SK-N-SH (cell line): ENCODE measurements around the gene OPN1MW3. TPM values are rescaled to one million over a fixed set of nuclear protein-coding genes. Genes with fewer than 3 reads are reported as not detected.

Experiments
- CTCF ChIA-PET: fragments of 300-600, 350-600 bp; formaldehyde crosslinking; extraction: SDS; loops from one replicate; lab custom pipeline; 2021; lab: Yijun Ruan, JAX
- POLR2A ChIA-PET: fragments of 350-600 bp; sonication (Branson Sonifier 250); formaldehyde crosslinking; extraction: SDS; loops from one replicate; lab custom pipeline; 2020; ENCODE audit warnings: antibody characterized with exemption, inconsistent platforms; lab: Yijun Ruan, JAX
- DNase-seq: peaks from one replicate; pipeline ENCODE4 v3.0.0; 2012
- H2AFZ ChIP-seq: fragments of 200-600 bp; sonication (generic); 2 replicates; pipeline ENCODE4 v1.8.1; 2016; ENCODE audit warnings: antibody characterized with exemption, mild to moderate bottlenecking, low read depth
- H3F3A ChIP-seq: fragments of 200-600 bp; sonication (generic); replicated peaks from 2 replicates; pipeline ENCODE3; 2016; ENCODE audit warnings: antibody characterized with exemption, mild to moderate bottlenecking; ENCODE audit not compliant: insufficient read depth
- H3K27ac ChIP-seq, 2 experiments: fragments of 200-500 bp in 1 of 2; fragments of 200-600 bp in 1 of 2; sonication (Bioruptor generic) in 1 of 2; sonication (generic), shearing (Covaris generic) in 1 of 2; 2 replicates each; pipeline versions ENCODE4 v1.5.1 to v1.6.1; 2014 to 2016; ENCODE audit warnings: low read depth in 2 of 2, inconsistent platforms in 1 of 2, low read length in 1 of 2, mild to moderate bottlenecking in 1 of 2, mixed read lengths in 1 of 2
- H3K27me3 ChIP-seq: fragments of 200-600 bp; sonication (generic), shearing (Covaris generic); 2 replicates; pipeline ENCODE4 v1.6.1; 2016; ENCODE audit warnings: mixed run types; ENCODE audit not compliant: insufficient read depth
- H3K36me3 ChIP-seq, 2 experiments: fragments of 200-500 bp in 1 of 2; fragments of 200-600 bp in 1 of 2; sonication (Bioruptor generic) in 1 of 2; sonication (generic) in 1 of 2; replicated peaks in 1 of 2; 2 replicates each; pipeline versions ENCODE3 to v1.5.1; 2014 to 2016; ENCODE audit warnings: low read length in 1 of 2, mild to moderate bottlenecking in 1 of 2; ENCODE audit not compliant: insufficient read depth in 2 of 2, control insufficient read depth in 1 of 2
- H3K4me1 ChIP-seq, 2 experiments: fragments of 200-500 bp in 1 of 2; fragments of 200-600 bp in 1 of 2; sonication (Bioruptor generic) in 1 of 2; sonication (generic), shearing (Covaris generic) in 1 of 2; 2 replicates each; pipeline versions ENCODE4 v1.5.1 to v1.6.1; 2014 to 2016; ENCODE audit warnings: low read depth in 1 of 2, low read length in 1 of 2, mixed run types in 1 of 2; ENCODE audit not compliant: insufficient read depth in 2 of 2, control insufficient read depth in 1 of 2
- H3K4me2 ChIP-seq: fragments of 200-600 bp; sonication (generic), shearing (Covaris generic); 2 replicates; pipeline ENCODE4 v1.6.1; 2017; ENCODE audit warnings: mixed run types
- H3K4me3 ChIP-seq, 2 experiments: fragments of 200-500 bp in 1 of 2; fragments of 200-600 bp in 1 of 2; sonication (Bioruptor generic) in 1 of 2; sonication (generic), shearing (Covaris generic) in 1 of 2; 2 replicates each; pipeline versions ENCODE4 v1.5.1 to v1.8.1; 2014 to 2016; ENCODE audit warnings: low read depth in 2 of 2, inconsistent platforms in 1 of 2, low read length in 1 of 2, mild to moderate bottlenecking in 1 of 2, mixed read lengths in 1 of 2, moderate library complexity in 1 of 2
- H3K79me2 ChIP-seq: fragments of 200-600 bp; sonication (generic); 2 replicates; pipeline ENCODE4 v1.8.1; 2017; ENCODE audit warnings: mild to moderate bottlenecking; ENCODE audit not compliant: insufficient read depth
- H3K9ac ChIP-seq: fragments of 200-600 bp; sonication (generic); 2 replicates; pipeline ENCODE4 v1.6.1; 2017; ENCODE audit warnings: mixed run types
- H3K9me2 ChIP-seq: fragments of 200-600 bp; sonication (generic); 2 replicates; pipeline ENCODE4 v1.6.1; 2017; ENCODE audit warnings: mixed run types
- H3K9me3 ChIP-seq: fragments of 200-600 bp; sonication (generic); 2 replicates; pipeline ENCODE4 v1.6.1; 2017; ENCODE audit warnings: mixed run types, mild to moderate bottlenecking, moderate library complexity
- H4K20me1 ChIP-seq: fragments of 200-600 bp; sonication (generic); 2 replicates; pipeline ENCODE4 v1.6.1; 2017; ENCODE audit warnings: mild to moderate bottlenecking, mixed run types; ENCODE audit not compliant: insufficient read depth
- EP300 ChIP-seq, 2 experiments: IDR thresholded peaks; 2 replicates each; pipeline versions ENCODE4 v1.4.0 to v1.6.1; 2012; ENCODE audit warnings: borderline replicate concordance in 1 of 2, low read depth in 1 of 2, low read length in 1 of 2
- FOSL2 ChIP-seq: IDR thresholded peaks from 2 replicates; pipeline ENCODE4 v1.4.0; 2012; ENCODE audit warnings: low read depth, mild to moderate bottlenecking, moderate library complexity, borderline replicate concordance
- RAD21 ChIP-seq: IDR thresholded peaks from 2 replicates; pipeline ENCODE4 v1.6.1; 2012; ENCODE audit warnings: mild to moderate bottlenecking, low read length
- RXRA ChIP-seq: IDR thresholded peaks from 2 replicates; pipeline ENCODE4 v1.4.0; 2012; ENCODE audit warnings: low read depth, mild to moderate bottlenecking, borderline replicate concordance
- SMC3 ChIP-seq: IDR thresholded peaks from 2 replicates; pipeline ENCODE4 v1.6.1; 2012; ENCODE audit warnings: low read depth, low read length, improper control_type of control experiment
- WGBS: methylation state at CpG from one replicate; pipeline ENCODE4 v1.1.6; 2017; ENCODE audit warnings: low lambda C conversion rate; 5-methylcytosine and 5-hydroxymethylcytosine counted together
- polyA plus RNA-seq, 3 experiments: library from polyadenylated mRNA; depleted of rRNA; stranded (reverse); fragments of >200 nt; gene quantifications; 2 replicates each; pipeline ENCODE4 v1.2.3, GENCODE V29; 2012
- TF ChIP-seq, protein P1 (sequence below): fragments of 200-600 bp; sonication (generic); IDR thresholded peaks from 2 replicates; pipeline ENCODE4 v1.6.1; 2017; ENCODE audit warnings: antibody characterized with exemption, mild to moderate bottlenecking, moderate library complexity
- TF ChIP-seq, protein P2 (sequence below): IDR thresholded peaks from 2 replicates; pipeline ENCODE4; 2012

Gene OPN1MW3
- polyA plus RNA-seq, 1 of the 3 experiments (the other 2 are of a cell fraction), result not detected

DNA sequence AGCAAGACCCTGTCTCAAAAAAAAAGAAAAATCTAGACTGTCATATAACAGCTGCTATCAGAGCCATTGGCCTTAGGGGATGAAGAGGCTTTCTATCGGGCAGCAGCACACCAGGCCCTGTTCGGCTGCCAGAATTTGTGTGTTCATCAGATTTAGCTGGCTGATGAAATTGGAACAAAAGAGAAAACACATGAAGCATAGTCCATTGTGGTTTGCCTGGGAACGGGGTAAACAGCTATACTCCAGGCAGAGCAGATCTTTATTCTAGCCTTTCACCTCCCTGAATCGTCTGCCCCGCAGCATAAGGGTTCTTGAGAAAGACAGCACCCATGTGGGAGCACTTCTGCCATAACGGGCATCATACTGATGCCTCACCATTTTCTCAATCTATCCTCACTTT, 49.8 kb downstream of the OPN1MW3 start:
- Histone ChIP-seq H3K9ac (no peak overlapping the region), H3K9me3 (no peaks in the 10 kb centered on the region), H3K4me1 (peaks cover 0 to 5% of the 10 kb centered on the region in 2 experiments; a peak in 1 of 4 replicates), H2AFZ (no peak overlapping the region), H3K4me2 (no peak overlapping the region), H3K4me3 (no peak overlapping the region), H3K27ac (peak overlapping the region in 1 of 2 experiments; percentile 43; a peak in 1 of 4 replicates), H3K36me3 (no peaks in the 10 kb centered on the region), H4K20me1 (no peaks in the 10 kb centered on the region), H3K79me2 (no peaks in the 10 kb centered on the region), H3K27me3 (peaks cover 43% of the 10 kb centered on the region), H3K9me2 (no peaks in the 10 kb centered on the region), H3F3A (no peaks in the 10 kb centered on the region)
- no peak for TF ChIP-seq RXRA
- TF ChIP-seq EP300 (IDR thresholded peaks at IDR 0.05; ENCODE audit: borderline replicate concordance in 1 of 2, low read depth in 1 of 2, low read length in 1 of 2), result 0 out of 4 replicates have a peak, but pooled peaks of 1 of the 2 experiments have one; percentile 10
- TF ChIP-seq FOSL2, result no peak
- WGBS, result 24% methylated on average over 5 of the region's 6 CpGs
- ChIA-PET CTCF (interaction anchor here (1.5 to 3.1 kb wide), 2 partner anchors 10 to 172 kb away, joined by 6 to 22 read pairs; no protein-coding TSS in a partner anchor), POLR2A (no interaction called here)
- peak; percentile 38 for DNase-seq

- Histone ChIP-seq H3K27ac (no peak overlapping the region), H2AFZ (no peak overlapping the region), H3K4me2 (no peak overlapping the region), H3K36me3 (no peaks in the 10 kb centered on the region), H3K9me2 (no peaks in the 10 kb centered on the region), H3K79me2 (no peaks in the 10 kb centered on the region), H3K9ac (no peak overlapping the region), H3K27me3 (peaks cover 55% of the 10 kb centered on the region), H3K4me1 (peaks cover 0 to 5% of the 10 kb centered on the region in 2 experiments; a peak in 1 of 4 replicates), H3K4me3 (no peak overlapping the region; a peak in 1 of 4 replicates), H3F3A (no peaks in the 10 kb centered on the region), H3K9me3 (no peaks in the 10 kb centered on the region), H4K20me1 (no peaks in the 10 kb centered on the region)
- POLR2A ChIA-PET, result no interaction called here
- DNase-seq, result peak; percentile 61
- 32% methylated on average over 9 of the region's 9 CpGs for WGBS
- CTCF ChIA-PET, result interaction anchor here (0.6 to 3.1 kb wide), 12 partner anchors 9 to 1571 kb away, joined by 3 to 22 read pairs (median 3); partner anchors contain the start of gene TKTL1
- peak; percentile 46 for TF ChIP-seq SMC3
- TF ChIP-seq, protein P1, sequence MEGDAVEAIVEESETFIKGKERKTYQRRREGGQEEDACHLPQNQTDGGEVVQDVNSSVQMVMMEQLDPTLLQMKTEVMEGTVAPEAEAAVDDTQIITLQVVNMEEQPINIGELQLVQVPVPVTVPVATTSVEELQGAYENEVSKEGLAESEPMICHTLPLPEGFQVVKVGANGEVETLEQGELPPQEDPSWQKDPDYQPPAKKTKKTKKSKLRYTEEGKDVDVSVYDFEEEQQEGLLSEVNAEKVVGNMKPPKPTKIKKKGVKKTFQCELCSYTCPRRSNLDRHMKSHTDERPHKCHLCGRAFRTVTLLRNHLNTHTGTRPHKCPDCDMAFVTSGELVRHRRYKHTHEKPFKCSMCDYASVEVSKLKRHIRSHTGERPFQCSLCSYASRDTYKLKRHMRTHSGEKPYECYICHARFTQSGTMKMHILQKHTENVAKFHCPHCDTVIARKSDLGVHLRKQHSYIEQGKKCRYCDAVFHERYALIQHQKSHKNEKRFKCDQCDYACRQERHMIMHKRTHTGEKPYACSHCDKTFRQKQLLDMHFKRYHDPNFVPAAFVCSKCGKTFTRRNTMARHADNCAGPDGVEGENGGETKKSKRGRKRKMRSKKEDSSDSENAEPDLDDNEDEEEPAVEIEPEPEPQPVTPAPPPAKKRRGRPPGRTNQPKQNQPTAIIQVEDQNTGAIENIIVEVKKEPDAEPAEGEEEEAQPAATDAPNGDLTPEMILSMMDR, result peak; percentile 75
- TF ChIP-seq, protein P2, sequence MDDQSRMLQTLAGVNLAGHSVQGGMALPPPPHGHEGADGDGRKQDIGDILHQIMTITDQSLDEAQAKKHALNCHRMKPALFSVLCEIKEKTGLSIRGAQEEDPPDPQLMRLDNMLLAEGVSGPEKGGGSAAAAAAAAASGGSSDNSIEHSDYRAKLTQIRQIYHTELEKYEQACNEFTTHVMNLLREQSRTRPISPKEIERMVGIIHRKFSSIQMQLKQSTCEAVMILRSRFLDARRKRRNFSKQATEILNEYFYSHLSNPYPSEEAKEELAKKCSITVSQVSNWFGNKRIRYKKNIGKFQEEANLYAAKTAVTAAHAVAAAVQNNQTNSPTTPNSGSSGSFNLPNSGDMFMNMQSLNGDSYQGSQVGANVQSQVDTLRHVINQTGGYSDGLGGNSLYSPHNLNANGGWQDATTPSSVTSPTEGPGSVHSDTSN, result no peak
- peak; percentile 47 for TF ChIP-seq RAD21
Measured at GRCh38 chrX:154308108-154308946, 50.9 kb downstream of the OPN1MW3 start.
